PC-9 (cell line): Measurements from ENCODE around the gene SFT2D3. TPM values are rescaled to one million over a fixed set of nuclear protein-coding genes. Genes with fewer than 3 reads are reported as not detected.
"Not testable (repeated sequence)": the region's sequence is repeated elsewhere in the genome, so short reads cannot be mapped to it uniquely, and the experiment has no call there.

Experiments used
- BruUV-seq: library from RNA; stranded (reverse); fragments of 400-500 nt; replicated peaks from 2 replicates; lab custom pipeline; 2021; lab: Mats Ljungman, UMichigan
- CTCF ChIA-PET: fragments of 300-600 bp; sonication (Branson Sonifier 250); formaldehyde crosslinking; loops from one replicate; lab custom pipeline; 2022; ENCODE audit warnings: antibody characterized with exemption; lab: Charles Lee
- POLR2A ChIA-PET: fragments of 300-600 bp; sonication (Branson Sonifier 250); formaldehyde crosslinking; loops from one replicate; lab custom pipeline; 2022; ENCODE audit warnings: antibody characterized with exemption; ENCODE audit not compliant: unreplicated experiment; lab: Charles Lee
- DNase-seq, 2 experiments: peaks; one replicate each; pipeline versions ENCODE4 v3.0.0 to v3.0.0-alpha.2; 2015 to 2022; ENCODE audit warnings: mixed read lengths in 1 of 2
- H2AFZ ChIP-seq: fragments of 200-600 bp; sonication (generic); 2 replicates; pipeline ENCODE4 v1.8.1; 2017; ENCODE audit warnings: antibody characterized with exemption
- H3F3A ChIP-seq: fragments of 200-600 bp; sonication (generic); 2 replicates; pipeline ENCODE4 v1.8.1; 2017; ENCODE audit warnings: antibody characterized with exemption, mild to moderate bottlenecking, low read depth; ENCODE audit not compliant: insufficient read depth
- H3K27ac ChIP-seq: fragments of 200-600 bp; sonication (generic); 2 replicates; pipeline ENCODE4 v1.6.1; 2016; ENCODE audit warnings: mixed run types
- H3K27me3 ChIP-seq: fragments of 200-600 bp; sonication (generic); 2 replicates; pipeline ENCODE4 v1.6.1; 2016; ENCODE audit warnings: low read depth, mixed run types; ENCODE audit not compliant: insufficient read depth
- H3K36me3 ChIP-seq: fragments of 200-600 bp; sonication (generic); 2 replicates; pipeline ENCODE4 v1.6.1; 2016; ENCODE audit warnings: low read depth, mixed run types
- H3K4me1 ChIP-seq: fragments of 200-600 bp; sonication (generic); replicated peaks from 2 replicates; pipeline ENCODE4 v1.6.1; 2016; ENCODE audit warnings: mixed run types; ENCODE audit not compliant: insufficient read depth
- H3K4me2 ChIP-seq: fragments of 200-600 bp; sonication (generic); 2 replicates; pipeline ENCODE4 v1.6.1; 2017; ENCODE audit warnings: mixed run types
- H3K4me3 ChIP-seq: fragments of 200-600 bp; sonication (generic); 2 replicates; pipeline ENCODE4 v1.6.1; 2016; ENCODE audit warnings: mixed run types
- H3K79me2 ChIP-seq: fragments of 200-600 bp; sonication (generic); 2 replicates; pipeline ENCODE4 v1.6.1; 2017; ENCODE audit warnings: low read depth, mixed run types
- H3K9me2 ChIP-seq: fragments of 200-600 bp; sonication (generic); 2 replicates; pipeline ENCODE4 v1.8.1; 2017; ENCODE audit warnings: mild to moderate bottlenecking; ENCODE audit not compliant: insufficient read depth
- H3K9me3 ChIP-seq: fragments of 200-600 bp; sonication (generic); 2 replicates; pipeline ENCODE4 v1.8.1; 2016; ENCODE audit warnings: low read depth; ENCODE audit not compliant: insufficient read depth
- H4K20me1 ChIP-seq: fragments of 200-600 bp; sonication (generic); 2 replicates; pipeline ENCODE4 v1.8.1; 2017; ENCODE audit not compliant: insufficient read depth
- EZH2 ChIP-seq: fragments of 200-600 bp; sonication (generic); IDR thresholded peaks from 2 replicates; pipeline ENCODE4 v1.8.0; 2017; ENCODE audit warnings: antibody characterized with exemption, low read depth
- intact Hi-C: fragments of 100-400 bp; cut with micrococcal nuclease; formaldehyde crosslinking; loops from one replicate; pipeline ENCODE4 v1.10.0; 2022; ENCODE audit not compliant: unreplicated experiment
- total RNA-seq: library from RNA; stranded (reverse); gene quantifications from 2 replicates; pipeline ENCODE4 v1.2.3, GENCODE V29; 2021
- TF ChIP-seq, protein P1 (sequence below): fragments of 200-600 bp; sonication (generic); conservative IDR thresholded peaks from 2 replicates; pipeline ENCODE4 v1.6.1; 2017; ENCODE audit warnings: mixed run types, antibody characterized with exemption, mild to moderate bottlenecking, moderate library complexity

SFT2D3 gene
- total RNA-seq, 1 experiment from 2014 or later, result 7.3 TPM

DNA sequence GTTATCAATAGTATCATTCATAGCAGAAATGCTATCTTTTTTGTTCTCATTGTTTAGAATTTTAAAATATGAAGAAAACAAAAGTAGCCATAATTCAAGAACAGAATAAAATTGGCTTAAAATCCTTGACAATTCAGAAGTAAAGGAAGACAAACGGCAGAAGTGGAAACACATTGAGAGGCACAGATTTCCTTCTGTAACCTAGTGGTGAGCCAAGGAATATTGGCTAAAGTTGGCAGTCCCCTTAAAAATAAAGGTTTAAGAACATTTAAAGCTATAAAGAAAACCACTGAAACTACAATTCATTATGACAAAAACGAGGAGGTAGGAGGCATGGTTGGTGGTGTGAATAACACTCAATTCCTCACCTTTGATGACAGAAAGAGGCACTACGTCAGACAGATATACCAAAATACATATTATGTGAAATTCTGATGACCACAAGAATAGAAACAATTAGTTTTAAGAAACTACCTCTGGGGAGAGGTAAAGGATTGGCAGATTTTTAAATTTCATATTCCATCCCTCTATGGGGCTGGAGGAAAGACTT is 42.3 kb downstream of the SFT2D3 start:
- no peaks in the 10 kb centered on the region for H3K4me1 ChIP-seq
- H4K20me1 ChIP-seq, result no peaks in the 10 kb centered on the region
- intact Hi-C loops, result no loop called here
- H3K4me2 ChIP-seq, result no peak overlapping the region
- H3F3A ChIP-seq, result peaks cover 11% of the 10 kb centered on the region
- no peaks in the 10 kb centered on the region for H3K9me3 ChIP-seq
- H3K9me2 ChIP-seq, result no peaks in the 10 kb centered on the region
- no peak for DNase-seq
- no TSS peak for BruUV-seq
- CTCF ChIA-PET, result interaction anchor here (0.7 kb wide), 1 partner anchor 10 kb away, joined by 3 read pairs; no protein-coding TSS in a partner anchor
- no peaks in the 10 kb centered on the region for H3K27me3 ChIP-seq
- TF ChIP-seq, protein P1, sequence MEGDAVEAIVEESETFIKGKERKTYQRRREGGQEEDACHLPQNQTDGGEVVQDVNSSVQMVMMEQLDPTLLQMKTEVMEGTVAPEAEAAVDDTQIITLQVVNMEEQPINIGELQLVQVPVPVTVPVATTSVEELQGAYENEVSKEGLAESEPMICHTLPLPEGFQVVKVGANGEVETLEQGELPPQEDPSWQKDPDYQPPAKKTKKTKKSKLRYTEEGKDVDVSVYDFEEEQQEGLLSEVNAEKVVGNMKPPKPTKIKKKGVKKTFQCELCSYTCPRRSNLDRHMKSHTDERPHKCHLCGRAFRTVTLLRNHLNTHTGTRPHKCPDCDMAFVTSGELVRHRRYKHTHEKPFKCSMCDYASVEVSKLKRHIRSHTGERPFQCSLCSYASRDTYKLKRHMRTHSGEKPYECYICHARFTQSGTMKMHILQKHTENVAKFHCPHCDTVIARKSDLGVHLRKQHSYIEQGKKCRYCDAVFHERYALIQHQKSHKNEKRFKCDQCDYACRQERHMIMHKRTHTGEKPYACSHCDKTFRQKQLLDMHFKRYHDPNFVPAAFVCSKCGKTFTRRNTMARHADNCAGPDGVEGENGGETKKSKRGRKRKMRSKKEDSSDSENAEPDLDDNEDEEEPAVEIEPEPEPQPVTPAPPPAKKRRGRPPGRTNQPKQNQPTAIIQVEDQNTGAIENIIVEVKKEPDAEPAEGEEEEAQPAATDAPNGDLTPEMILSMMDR, result no peak
- no peak for TF ChIP-seq EZH2
- peaks cover 21% of the 10 kb centered on the region; the same call in 1 of the 2 replicates for H3K36me3 ChIP-seq
- no peak overlapping the region for H3K4me3 ChIP-seq
- POLR2A ChIA-PET, result no interaction called here
- no peak overlapping the region for H3K27ac ChIP-seq
- H3K79me2 ChIP-seq, result no peaks in the 10 kb centered on the region
- no peak overlapping the region for H2AFZ ChIP-seq

GRCh38 chr2:127747621-127748020 is 46.3 kb downstream of the SFT2D3 start:
- intact Hi-C loops, result no loop called here
- BruUV-seq, result no TSS peak
- Histone ChIP-seq H3K4me3 (no peak overlapping the region), H3F3A (peaks cover 11% of the 10 kb centered on the region), H4K20me1 (no peaks in the 10 kb centered on the region), H3K36me3 (peaks cover 21% of the 10 kb centered on the region; the same call in 1 of the 2 replicates), H3K9me3 (no peaks in the 10 kb centered on the region), H2AFZ (no peak overlapping the region), H3K4me2 (no peak overlapping the region), H3K27me3 (no peaks in the 10 kb centered on the region), H3K4me1 (no peaks in the 10 kb centered on the region), H3K9me2 (no peaks in the 10 kb centered on the region), H3K79me2 (no peaks in the 10 kb centered on the region), H3K27ac (no peak overlapping the region)
- POLR2A ChIA-PET, result no interaction called here
- CTCF ChIA-PET, result no interaction called here
- DNase-seq, result no peak
- TF ChIP-seq EZH2, result no peak
- TF ChIP-seq, protein P1, result no peak

GRCh38 chr2:127749537-127749936 is 48.2 kb downstream of the SFT2D3 start:
- Histone ChIP-seq H3F3A (peaks cover 12% of the 10 kb centered on the region), H3K36me3 (peaks cover 16% of the 10 kb centered on the region; the same call in 1 of the 2 replicates)
- H2AFZ ChIP-seq, H4K20me1 ChIP-seq, BruUV-seq, H3K9me2 ChIP-seq, H3K4me2 ChIP-seq, H3K4me1 ChIP-seq, H3K79me2 ChIP-seq, H3K4me3 ChIP-seq, intact Hi-C loops, H3K9me3 ChIP-seq, H3K27me3 ChIP-seq, H3K27ac ChIP-seq, CTCF ChIA-PET: not testable (repeated sequence)
- DNase-seq, result peak in 1 of 2 experiments; percentile 33
- POLR2A ChIA-PET, result interaction anchor here (0.7 kb wide), 1 partner anchor 16 kb away, joined by 3 read pairs; no protein-coding TSS in a partner anchor
